GM21390 (cell line): ENCODE data around the gene MESP2.

ENCODE experiments used
- ATAC-seq: cut with Tn5 transposase; IDR thresholded peaks from one replicate; pipeline ENCODE4 v1.9.1; 2021; ENCODE audit not compliant: unreplicated experiment

MESP2 gene

GRCh38 chr15:89755701-89756100 lies 20.4 kb upstream of the MESP2 start:
- no peak for ATAC-seq

GRCh38 chr15:89756897-89757296 lies 19.2 kb upstream of the MESP2 start:
- no peak for ATAC-seq

GRCh38 chr15:89758283-89758682 lies 17.8 kb upstream of the MESP2 start:
- ATAC-seq = no peak

GRCh38 chr15:89758981-89759380 lies 17.2 kb upstream of the MESP2 start:
- ATAC-seq = no peak

GRCh38 chr15:89759835-89760234 lies 16.3 kb upstream of the MESP2 start:
- ATAC-seq = no peak

- ATAC-seq = no peak
Observed at GRCh38 chr15:89760303-89761008, 15.7 kb upstream of the MESP2 start.

- no peak for ATAC-seq
Observed at GRCh38 chr15:89761009-89761831, 14.9 kb upstream of the MESP2 start.

GRCh38 chr15:89761929-89762328 lies 14.2 kb upstream of the MESP2 start:
- no peak for ATAC-seq

- no peak for ATAC-seq
Observed at GRCh38 chr15:89765694-89766093, 10.4 kb upstream of the MESP2 start.

GRCh38 chr15:89766357-89767311 lies 9.5 kb upstream of the MESP2 start:
- no peak for ATAC-seq

- ATAC-seq = no peak
Observed at GRCh38 chr15:89767411-89767915, 8.7 kb upstream of the MESP2 start.

GRCh38 chr15:89768071-89768500 lies 8.0 kb upstream of the MESP2 start:
- no peak for ATAC-seq

GRCh38 chr15:89769366-89769765 lies 6.8 kb upstream of the MESP2 start:
- ATAC-seq = no peak

GRCh38 chr15:89770041-89770440 lies 6.1 kb upstream of the MESP2 start:
- no peak for ATAC-seq

- no peak for ATAC-seq
Observed at GRCh38 chr15:89772932-89773583, 3.1 kb upstream of the MESP2 start.

- ATAC-seq = no peak
Observed at GRCh38 chr15:89774492-89774891, 1.6 kb upstream of the MESP2 start.

GRCh38 chr15:89775815-89776214 lies 317 bp upstream of the MESP2 start:
- ATAC-seq = no peak

- ATAC-seq = no peak
Observed at GRCh38 chr15:89777073-89777751, 1.1 kb downstream of the MESP2 start.

- ATAC-seq = no peak
Observed at GRCh38 chr15:89777782-89778380, 1.7 kb downstream of the MESP2 start.

GRCh38 chr15:89778861-89779260 lies 2.7 kb downstream of the MESP2 start:
- no peak for ATAC-seq
